Endodermal cell (in vitro differentiated cells): ENCODE data around the gene PIAS1. TPM values are rescaled to one million over a fixed set of nuclear protein-coding genes. Genes with fewer than 3 reads are reported as not detected.

ENCODE experiments used
- DNase-seq: peaks from one replicate; pipeline ENCODE4 v3.0.0-alpha.2; 2017
- H3K27ac ChIP-seq: 2 replicates; pipeline ENCODE4 v1.5.1; 2013; ENCODE audit warnings: mild to moderate bottlenecking, low read depth, low read length, moderate library complexity
- H3K27me3 ChIP-seq: 2 replicates; pipeline ENCODE4 v1.6.1; 2013; ENCODE audit warnings: mild to moderate bottlenecking, low read length, moderate library complexity; ENCODE audit not compliant: insufficient read depth, control insufficient read depth, poor library complexity, severe bottlenecking
- H3K36me3 ChIP-seq: 2 replicates; pipeline ENCODE4 v1.7.0; 2013; ENCODE audit warnings: mild to moderate bottlenecking, low read length, moderate library complexity; ENCODE audit not compliant: control insufficient read depth, insufficient read depth
- H3K4me1 ChIP-seq: one replicate; pipeline ENCODE4 v1.7.0; 2013; ENCODE audit warnings: low read length; ENCODE audit not compliant: control insufficient read depth, insufficient read depth
- H3K4me3 ChIP-seq: 2 replicates; pipeline ENCODE4 v1.5.1; 2013; ENCODE audit warnings: mild to moderate bottlenecking, low read length, moderate library complexity
- H3K9ac ChIP-seq: 2 replicates; pipeline ENCODE4 v1.6.1; 2013; ENCODE audit warnings: mild to moderate bottlenecking, low read length, moderate library complexity; ENCODE audit not compliant: poor library complexity, severe bottlenecking; ENCODE audit errors: extremely low read depth
- H3K9me3 ChIP-seq: 2 replicates; pipeline ENCODE4 v1.6.1; 2013; ENCODE audit warnings: mild to moderate bottlenecking, low read length, moderate library complexity; ENCODE audit not compliant: control insufficient read depth
- H3K27ac Mint-ChIP-seq: 2 replicates; pipeline ENCODE4 v1.8.0; 2020; ENCODE audit warnings: mixed read lengths
- H3K27me3 Mint-ChIP-seq: 2 replicates; pipeline ENCODE4 v1.8.0; 2021; ENCODE audit warnings: mild to moderate bottlenecking, mixed read lengths; ENCODE audit not compliant: insufficient read depth
- H3K36me3 Mint-ChIP-seq: 2 replicates; pipeline ENCODE4 v1.8.0; 2020; ENCODE audit warnings: low read depth, mixed read lengths
- H3K4me1 Mint-ChIP-seq: 2 replicates; pipeline ENCODE4 v1.8.0; 2020; ENCODE audit warnings: mixed read lengths
- H3K4me3 Mint-ChIP-seq: 2 replicates; pipeline ENCODE4 v1.8.0; 2020; ENCODE audit warnings: mild to moderate bottlenecking, moderate library complexity, mixed read lengths
- H3K9me3 Mint-ChIP-seq: 2 replicates; pipeline ENCODE4 v1.8.0; 2020; ENCODE audit warnings: mild to moderate bottlenecking, mixed read lengths
- WGBS, 2 experiments: methylation state at CpG; one replicate each; pipeline versions ENCODE4 v1.1.5 to v1.1.7; 2013; ENCODE audit warnings: missing lambda C conversion rate in 2 of 2, mixed read lengths in 1 of 2; ENCODE audit not compliant: insufficient coverage in 1 of 2, insufficient read length in 1 of 2; 5-methylcytosine and 5-hydroxymethylcytosine counted together
- total RNA-seq, 2 donors: library from RNA; stranded (reverse); fragmentation: NEBNext Ultra II Directional in 1 of 2; extraction: Animal tissue kit (Norgen Biotek cat#: 25700) in 1 of 2; gene quantifications; 2 replicates in 1 of 2; 3 replicates in 1 of 2; pipeline ENCODE4 v1.2.1, GENCODE V29; 2021
- TF ChIP-seq, protein P1 (sequence below): fragments of 200-600 bp; sonication (generic); conservative IDR thresholded peaks from 2 replicates; pipeline ENCODE4 v1.5.0; 2021; ENCODE audit warnings: antibody characterized with exemption, mild to moderate bottlenecking

PIAS1 gene
- total RNA-seq, 2 donors from 2014 or later: 38.0 to 40.1 TPM

DNA sequence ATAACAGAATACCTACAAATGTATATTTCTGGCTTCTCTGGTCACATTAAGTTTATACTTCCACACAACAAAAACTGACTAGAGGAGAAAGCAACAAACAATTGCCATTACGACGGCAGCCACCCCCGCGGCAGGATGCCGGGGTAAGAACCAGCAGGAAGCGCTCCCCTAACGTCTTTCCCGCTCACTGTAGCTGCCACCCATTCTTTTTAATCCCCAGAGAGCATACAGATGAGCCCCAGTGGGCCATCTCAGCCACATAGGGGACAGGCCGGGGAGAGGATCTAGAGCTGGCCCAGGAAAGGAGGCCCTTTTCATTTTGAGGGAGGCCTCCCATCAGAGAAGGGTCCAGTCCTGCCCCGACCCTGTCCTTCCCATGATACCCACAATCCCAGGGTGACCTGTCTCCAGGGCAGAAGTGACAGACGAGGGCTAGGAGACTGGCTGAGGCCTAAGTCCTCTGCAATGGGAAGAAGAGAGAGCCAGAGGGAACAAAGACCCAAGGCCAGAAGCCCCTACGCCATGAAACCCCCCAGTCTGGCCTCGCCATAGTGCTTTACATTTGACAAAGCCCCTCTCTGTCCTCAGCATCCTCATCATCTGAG, 154.6 kb downstream of the PIAS1 start:
- Mint-ChIP-seq H3K4me1 (peaks cover 7% of the 10 kb centered on the region), H3K9me3 (no peaks in the 10 kb centered on the region), H3K27ac (no peak overlapping the region), H3K27me3 (no peaks in the 10 kb centered on the region), H3K36me3 (peaks cover 4% of the 10 kb centered on the region), H3K4me3 (no peak overlapping the region)
- H3K36me3 ChIP-seq: peaks cover 3% of the 10 kb centered on the region
- H3K4me3 ChIP-seq: no peak overlapping the region
- no peaks in the 10 kb centered on the region for H3K27me3 ChIP-seq
- DNase-seq: peak; percentile 33
- no peak overlapping the region for H3K9ac ChIP-seq
- no peaks in the 10 kb centered on the region for H3K9me3 ChIP-seq
- no peak overlapping the region for H3K27ac ChIP-seq
- WGBS, 2 experiments: 94 to 95% methylated on average over 7 to 13 of the region's 13 CpGs
- peaks cover 7% of the 10 kb centered on the region for H3K4me1 ChIP-seq
- TF ChIP-seq, protein P1, sequence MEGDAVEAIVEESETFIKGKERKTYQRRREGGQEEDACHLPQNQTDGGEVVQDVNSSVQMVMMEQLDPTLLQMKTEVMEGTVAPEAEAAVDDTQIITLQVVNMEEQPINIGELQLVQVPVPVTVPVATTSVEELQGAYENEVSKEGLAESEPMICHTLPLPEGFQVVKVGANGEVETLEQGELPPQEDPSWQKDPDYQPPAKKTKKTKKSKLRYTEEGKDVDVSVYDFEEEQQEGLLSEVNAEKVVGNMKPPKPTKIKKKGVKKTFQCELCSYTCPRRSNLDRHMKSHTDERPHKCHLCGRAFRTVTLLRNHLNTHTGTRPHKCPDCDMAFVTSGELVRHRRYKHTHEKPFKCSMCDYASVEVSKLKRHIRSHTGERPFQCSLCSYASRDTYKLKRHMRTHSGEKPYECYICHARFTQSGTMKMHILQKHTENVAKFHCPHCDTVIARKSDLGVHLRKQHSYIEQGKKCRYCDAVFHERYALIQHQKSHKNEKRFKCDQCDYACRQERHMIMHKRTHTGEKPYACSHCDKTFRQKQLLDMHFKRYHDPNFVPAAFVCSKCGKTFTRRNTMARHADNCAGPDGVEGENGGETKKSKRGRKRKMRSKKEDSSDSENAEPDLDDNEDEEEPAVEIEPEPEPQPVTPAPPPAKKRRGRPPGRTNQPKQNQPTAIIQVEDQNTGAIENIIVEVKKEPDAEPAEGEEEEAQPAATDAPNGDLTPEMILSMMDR: no peak

DNA sequence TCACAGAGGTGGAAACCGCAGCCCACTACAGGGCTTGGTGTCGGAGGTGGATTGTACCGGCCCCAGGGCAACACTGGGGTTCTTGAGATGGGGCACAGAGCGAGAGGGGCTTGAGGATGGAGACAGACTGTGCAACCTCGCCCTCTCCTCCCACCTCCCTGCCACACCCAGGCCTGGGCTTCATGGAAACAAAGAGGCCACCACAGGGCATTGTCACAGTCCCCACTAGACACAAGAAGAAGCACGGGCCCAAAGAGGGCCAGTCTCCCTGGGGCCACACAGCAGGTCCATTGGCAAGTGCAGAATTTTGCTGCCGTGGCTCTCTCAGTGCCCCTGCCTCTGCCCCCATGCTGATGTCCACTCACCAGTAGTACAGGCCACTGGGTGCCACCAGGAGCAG, 155.2 kb downstream of the PIAS1 start:
- Histone ChIP-seq H3K9ac (no peak overlapping the region), H3K4me3 (no peak overlapping the region), H3K36me3 (peaks cover 3% of the 10 kb centered on the region), H3K9me3 (no peaks in the 10 kb centered on the region), H3K27me3 (no peaks in the 10 kb centered on the region), H3K4me1 (peaks cover 7% of the 10 kb centered on the region), H3K27ac (no peak overlapping the region)
- TF ChIP-seq, protein P1: no peak
- Mint-ChIP-seq H3K4me3 (no peak overlapping the region), H3K36me3 (peaks cover 4% of the 10 kb centered on the region), H3K9me3 (no peaks in the 10 kb centered on the region), H3K27ac (no peak overlapping the region), H3K27me3 (no peaks in the 10 kb centered on the region), H3K4me1 (peaks cover 7% of the 10 kb centered on the region)
- WGBS, 2 experiments: 87% methylated on average over 6 of the region's 7 CpGs; no CpG with 5 or more reads in 1 of the 2 experiments
- DNase-seq: no peak

DNA sequence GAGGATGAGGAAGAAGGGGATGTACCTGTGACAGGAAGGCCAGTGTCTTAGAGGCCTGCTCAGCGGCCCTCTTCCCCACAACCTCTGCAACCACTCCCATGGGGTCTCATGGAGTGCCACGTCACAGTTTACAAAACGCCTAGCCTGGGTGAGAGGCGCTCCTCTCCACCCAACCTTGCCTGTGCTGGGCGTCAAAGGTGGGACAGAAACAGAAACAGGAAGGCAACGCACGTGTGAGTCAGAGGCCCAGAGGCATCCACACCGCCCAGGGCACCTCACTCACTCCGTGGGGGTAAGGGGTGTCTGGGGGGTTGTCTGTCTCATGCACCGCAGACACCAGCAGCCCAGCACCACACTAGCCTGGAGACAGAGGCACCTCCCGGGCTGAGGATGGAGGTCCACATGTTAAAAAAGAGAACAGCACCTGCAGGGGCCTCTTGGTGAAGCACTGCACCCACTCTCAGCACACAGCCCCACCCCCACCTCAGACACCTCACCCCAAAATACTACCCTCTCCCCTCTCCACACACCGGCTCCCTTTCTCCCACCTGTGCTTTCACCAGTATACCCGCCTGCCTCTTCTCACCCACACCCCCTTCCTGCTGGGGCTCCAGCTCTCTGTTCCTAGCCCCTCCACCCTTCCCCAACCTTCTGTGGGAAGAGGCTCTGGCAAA, 155.8 kb downstream of the PIAS1 start:
- Histone ChIP-seq H3K9ac (no peak overlapping the region), H3K27me3 (no peaks in the 10 kb centered on the region), H3K9me3 (no peaks in the 10 kb centered on the region), H3K36me3 (peaks cover 3% of the 10 kb centered on the region), H3K4me1 (peaks cover 7% of the 10 kb centered on the region), H3K27ac (no peak overlapping the region), H3K4me3 (no peak overlapping the region)
- WGBS, 2 experiments: 90 to 100% methylated on average over 7 to 13 of the region's 13 CpGs
- H3K4me3 Mint-ChIP-seq: no peak overlapping the region
- peaks cover 7% of the 10 kb centered on the region for H3K4me1 Mint-ChIP-seq
- no peaks in the 10 kb centered on the region for H3K9me3 Mint-ChIP-seq
- peaks cover 4% of the 10 kb centered on the region for H3K36me3 Mint-ChIP-seq
- no peaks in the 10 kb centered on the region for H3K27me3 Mint-ChIP-seq
- DNase-seq: peak; percentile 36
- no peak overlapping the region for H3K27ac Mint-ChIP-seq
- TF ChIP-seq, protein P1: no peak
